Naive thymus-derived CD4-positive, alpha-beta T cell (primary cell): ENCODE measurements around the gene MANF. TPM values are rescaled to one million over a fixed set of nuclear protein-coding genes. Genes with fewer than 3 reads are reported as not detected.
A peak's percentile ranks its signal among the peaks of the same experiment; 100 is the strongest.

Source experiments
- ATAC-seq: fragments of 150-1000 bp; cut with Tn5 transposase; 2 replicates; pipeline ENCODE4 v1.10.0; 2021; ENCODE audit warnings: mild to moderate bottlenecking, moderate library complexity
- CTCF ChIA-PET: fragments of 350-600 bp; sonication (Branson Sonifier 250); formaldehyde crosslinking; loops from one replicate; lab custom pipeline; 2021; ENCODE audit warnings: antibody characterized with exemption; lab: Charles Lee
- POLR2A ChIA-PET: fragments of 350-600 bp; sonication (Branson Sonifier 250); formaldehyde crosslinking; loops from one replicate; lab custom pipeline; 2021; ENCODE audit warnings: antibody characterized with exemption, inconsistent platforms; lab: Charles Lee
- DNase-seq, 9 donors: peaks; one replicate each; pipeline versions ENCODE4 v3.0.0 to v3.0.0-alpha.2; 2020 to 2022; ENCODE audit warnings: mixed read lengths in 1 of 9
- H3K27ac ChIP-seq: one replicate; pipeline ENCODE4 v1.7.0; 2013; ENCODE audit warnings: mild to moderate bottlenecking, low read depth, low read length, moderate library complexity
- H3K27me3 ChIP-seq, 2 donors: one replicate each; pipeline ENCODE4 v1.7.0; 2013; ENCODE audit warnings: low read length in 2 of 2, mild to moderate bottlenecking in 2 of 2, moderate library complexity in 2 of 2; ENCODE audit not compliant: control insufficient read depth in 2 of 2, insufficient read depth in 2 of 2
- H3K36me3 ChIP-seq, 3 experiments: 1 replicate in 2 of 3; 2 replicates in 1 of 3; pipeline ENCODE4 v1.7.0; 2013; ENCODE audit warnings: low read length in 3 of 3, mild to moderate bottlenecking in 3 of 3, moderate library complexity in 1 of 3; ENCODE audit not compliant: insufficient read depth in 3 of 3, control insufficient read depth in 2 of 3
- H3K4me1 ChIP-seq, 2 donors: one replicate each; pipeline ENCODE4 v1.7.0; 2013; ENCODE audit warnings: low read length in 2 of 2, mild to moderate bottlenecking in 2 of 2, moderate library complexity in 1 of 2; ENCODE audit not compliant: control insufficient read depth in 2 of 2, insufficient read depth in 2 of 2
- H3K4me3 ChIP-seq: 2 replicates; pipeline ENCODE4 v1.7.0; 2013; ENCODE audit warnings: mild to moderate bottlenecking, low read length
- H3K9me3 ChIP-seq, 3 experiments: 1 replicate in 2 of 3; 2 replicates in 1 of 3; pipeline ENCODE4 v1.7.0; 2013; ENCODE audit warnings: low read length in 3 of 3; ENCODE audit not compliant: control insufficient read depth in 2 of 3
- H3K27ac Mint-ChIP-seq, 9 donors: one replicate each; pipeline ENCODE4 v1.8.0; 2020 to 2022; ENCODE audit warnings: mixed read lengths in 9 of 9, mild to moderate bottlenecking in 8 of 9, moderate library complexity in 5 of 9, inconsistent platforms in 2 of 9
- H3K27me3 Mint-ChIP-seq, 5 donors: one replicate each; pipeline ENCODE4 v1.8.0; 2021 to 2022; ENCODE audit warnings: mixed read lengths in 5 of 5, mild to moderate bottlenecking in 1 of 5
- H3K36me3 Mint-ChIP-seq, 5 donors: one replicate each; pipeline ENCODE4 v1.8.0; 2020 to 2022; ENCODE audit warnings: mixed read lengths in 5 of 5, mild to moderate bottlenecking in 3 of 5, inconsistent platforms in 1 of 5
- H3K4me1 Mint-ChIP-seq, 7 donors: one replicate each; pipeline ENCODE4 v1.8.0; 2020 to 2022; ENCODE audit warnings: mixed read lengths in 7 of 7, mild to moderate bottlenecking in 3 of 7, inconsistent platforms in 1 of 7
- H3K4me3 Mint-ChIP-seq, 10 donors: one replicate each; pipeline ENCODE4 v1.8.0; 2020 to 2022; ENCODE audit warnings: mild to moderate bottlenecking in 10 of 10, mixed read lengths in 10 of 10, moderate library complexity in 6 of 10, inconsistent platforms in 2 of 10
- H3K9me3 Mint-ChIP-seq, 11 donors: one replicate each; pipeline ENCODE4 v1.8.0; 2020 to 2022; ENCODE audit warnings: mixed read lengths in 11 of 11, mild to moderate bottlenecking in 4 of 11, inconsistent platforms in 1 of 11, moderate library complexity in 1 of 11
- intact Hi-C, 2 donors: fragments of 100-400 bp; cut with micrococcal nuclease; formaldehyde crosslinking; loops; one replicate each; pipeline ENCODE4 v1.15.1; 2023
- polyA plus RNA-seq, 2 donors: library from polyadenylated mRNA; unstranded; fragments of 300-500 nt; fragmentation: Illumina TruSeq; gene quantifications; one replicate each; pipeline ENCODE4 v1.2.3, GENCODE V29; 2021
- total RNA-seq, 6 experiments: library from RNA in 5 of 6; stranded (reverse) in 5 of 6; gene quantifications; 1 replicate in 5 of 6; 2 replicates in 1 of 6; pipeline ENCODE4 v1.2.3 and lab custom pipeline; 2021 to 2026

Gene MANF
- total and polyA plus RNA-seq, 7 experiments from 2014 or later: 28.2 to 182 (median 48.4) TPM

- DNase-seq (no peak), ATAC-seq (no peak)
- Mint-ChIP-seq H3K36me3 (no peaks in the 10 kb centered on the region), H3K4me1 (peaks cover 8 to 22% (median 20%) of the 10 kb centered on the region in 7 donors), H3K9me3 (no peaks in the 10 kb centered on the region), H3K27ac (peak overlapping the region in 4 of 9 donors; percentile 12 to 76 (median 38)), H3K4me3 (no peak overlapping the region), H3K27me3 (no peaks in the 10 kb centered on the region)
- Histone ChIP-seq H3K27ac (no peak overlapping the region), H3K4me1 (peaks cover 0 to 13% of the 10 kb centered on the region in 2 donors), H3K9me3 (no peaks in the 10 kb centered on the region), H3K36me3 (no peaks in the 10 kb centered on the region), H3K4me3 (no peak overlapping the region), H3K27me3 (no peaks in the 10 kb centered on the region)
- ChIA-PET CTCF (interaction anchor here (1.0 to 1.2 kb wide), 2 partner anchors 406 to 762 kb away, joined by 3 to 5 read pairs; no protein-coding TSS in a partner anchor), POLR2A (interaction anchor here (0.8 to 1.6 kb wide), 4 partner anchors 11 to 762 kb away, joined by 3 to 6 read pairs (median 3); partner anchors contain the start of gene MAPKAPK3)
- intact Hi-C loops: no loop called here
Observed at GRCh38 chr3:51378065-51378464, 7.0 kb upstream of the MANF start.

DNA sequence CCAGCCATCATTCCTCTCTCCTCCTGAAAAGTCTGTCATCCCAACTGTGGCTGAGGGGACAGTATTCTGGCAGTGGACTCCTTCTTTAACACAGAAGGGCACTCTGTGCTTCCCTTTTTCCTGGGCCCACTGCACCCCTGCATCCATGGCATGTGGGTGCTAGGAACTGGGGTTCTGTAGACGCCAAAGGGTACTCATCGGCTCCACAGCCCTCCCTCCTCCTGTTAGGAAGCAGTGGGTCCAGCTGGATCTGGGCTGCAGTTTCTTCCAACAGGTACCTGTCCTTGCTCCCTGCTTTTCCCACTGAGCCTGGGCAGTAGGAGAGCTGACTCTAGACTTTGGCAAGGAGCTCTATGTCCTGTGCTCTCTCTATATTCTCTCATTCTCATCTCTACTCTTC, 6.4 kb upstream of the MANF start:
- H3K27ac ChIP-seq: no peak overlapping the region
- POLR2A ChIA-PET: interaction anchor here (1.1 to 1.2 kb wide), 2 partner anchors 11 to 13 kb away, joined by 3 read pairs; no protein-coding TSS in a partner anchor
- H3K4me3 Mint-ChIP-seq: peak overlapping the region in 6 of 10 donors; percentile 15 to 73 (median 40)
- H3K27me3 Mint-ChIP-seq: no peaks in the 10 kb centered on the region
- DNase-seq (peak in 1 of 9 donors; percentile 6), ATAC-seq (no peak)
- no peaks in the 10 kb centered on the region for H3K9me3 ChIP-seq
- intact Hi-C loops: no loop called here
- H3K27me3 ChIP-seq: no peaks in the 10 kb centered on the region
- H3K4me1 ChIP-seq: peaks cover 4 to 18% of the 10 kb centered on the region in 2 donors
- peaks cover 11 to 29% (median 21%) of the 10 kb centered on the region in 7 donors for H3K4me1 Mint-ChIP-seq
- H3K36me3 Mint-ChIP-seq: peaks cover 0 to 3% (median 0%) of the 10 kb centered on the region in 5 donors
- H3K27ac Mint-ChIP-seq: peak overlapping the region in 8 of 9 donors; percentile 20 to 76 (median 56)
- H3K4me3 ChIP-seq: no peak overlapping the region
- no peaks in the 10 kb centered on the region for H3K36me3 ChIP-seq
- CTCF ChIA-PET: interaction anchor here (0.7 to 2.2 kb wide), 3 partner anchors 11 to 407 kb away, joined by 3 to 7 read pairs (median 3); no protein-coding TSS in a partner anchor
- no peaks in the 10 kb centered on the region for H3K9me3 Mint-ChIP-seq

DNA sequence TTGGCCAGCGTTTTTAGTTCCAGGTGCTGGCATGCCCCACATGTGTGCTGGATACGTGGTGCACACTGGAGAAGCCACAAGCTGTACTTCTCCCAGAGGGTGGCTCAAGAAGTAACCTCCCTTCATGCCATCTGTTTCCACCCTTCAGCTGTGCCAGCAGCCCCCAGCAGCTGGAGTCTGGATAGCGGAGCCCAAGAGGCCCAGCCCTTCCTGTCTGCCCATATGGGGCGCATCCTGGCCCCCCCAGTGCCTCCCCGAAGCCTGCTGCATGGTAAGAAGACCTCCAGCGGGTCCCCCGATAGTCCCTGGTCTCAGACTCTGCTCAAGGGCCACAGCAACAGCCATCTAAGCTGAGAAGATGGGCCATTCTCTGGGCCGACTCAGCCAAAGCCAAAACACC, 5.8 kb upstream of the MANF start:
- H3K9me3 Mint-ChIP-seq: no peaks in the 10 kb centered on the region
- peaks cover 16 to 34% (median 26%) of the 10 kb centered on the region in 7 donors for H3K4me1 Mint-ChIP-seq
- peak overlapping the region in 7 of 10 donors; percentile 15 to 73 (median 42) for H3K4me3 Mint-ChIP-seq
- ATAC-seq (peak; percentile 36), DNase-seq (peak in 1 of 9 donors; percentile 15)
- Histone ChIP-seq H3K36me3 (peaks cover 0 to under 1% (median 0%) of the 10 kb centered on the region in 3 experiments), H3K27ac (no peak overlapping the region), H3K4me3 (no peak overlapping the region), H3K27me3 (no peaks in the 10 kb centered on the region), H3K9me3 (no peaks in the 10 kb centered on the region), H3K4me1 (peaks cover 8 to 22% of the 10 kb centered on the region in 2 donors)
- H3K27ac Mint-ChIP-seq: peak overlapping the region in 7 of 9 donors; percentile 22 to 86 (median 56)
- CTCF ChIA-PET: interaction anchor here (1.0 to 2.2 kb wide), 2 partner anchors 10 to 407 kb away, joined by 3 to 7 read pairs; no protein-coding TSS in a partner anchor
- intact Hi-C loops: no loop called here
- POLR2A ChIA-PET: interaction anchor here (1.2 kb wide), 1 partner anchor 13 kb away, joined by 3 read pairs; no protein-coding TSS in a partner anchor
- H3K36me3 Mint-ChIP-seq: peaks cover 0 to 6% (median 0%) of the 10 kb centered on the region in 5 donors
- no peaks in the 10 kb centered on the region for H3K27me3 Mint-ChIP-seq

DNA sequence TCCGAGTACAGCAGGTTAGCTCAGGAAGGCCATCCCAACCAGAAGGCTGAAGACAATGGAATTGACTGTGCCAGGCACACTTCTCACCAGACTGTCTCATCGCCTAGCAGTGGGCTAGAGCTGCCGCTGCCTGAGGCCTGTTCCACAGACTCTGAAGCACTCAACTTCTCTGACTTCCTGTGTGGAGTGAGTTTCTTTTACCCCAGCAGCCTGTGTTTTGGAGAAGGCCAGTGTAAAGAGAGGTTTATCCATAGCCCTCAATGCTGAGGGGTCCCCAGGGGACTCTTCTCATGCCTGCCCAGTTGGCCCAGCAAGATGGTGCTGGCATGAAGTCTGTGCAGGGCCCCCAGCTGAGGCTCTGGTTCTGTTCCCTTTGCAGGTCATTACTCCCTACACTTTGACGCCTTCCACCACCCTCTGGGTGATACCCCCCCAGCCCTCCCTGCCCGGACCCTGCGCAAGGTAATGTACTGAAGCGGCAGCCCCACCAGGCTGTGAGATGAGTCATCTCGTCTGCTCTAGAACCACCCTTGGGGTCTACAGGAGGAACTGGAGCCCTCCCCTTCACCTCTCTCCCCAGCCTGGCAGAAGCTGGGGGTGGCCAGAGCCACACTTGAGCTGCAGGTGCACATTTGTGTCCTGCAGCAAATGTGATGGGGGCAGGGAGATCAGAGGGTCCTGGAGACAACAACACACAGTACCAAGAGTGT, 5.2 kb upstream of the MANF start:
- Mint-ChIP-seq H3K36me3 (peaks cover 0 to 9% (median 0%) of the 10 kb centered on the region in 5 donors), H3K27me3 (no peaks in the 10 kb centered on the region), H3K9me3 (no peaks in the 10 kb centered on the region), H3K4me1 (peaks cover 16 to 34% (median 31%) of the 10 kb centered on the region in 7 donors), H3K4me3 (peak overlapping the region in 3 of 10 donors; percentile 38 to 73 (median 42)), H3K27ac (peak overlapping the region in 7 of 9 donors; percentile 14 to 76 (median 55))
- no peaks in the 10 kb centered on the region for H3K27me3 ChIP-seq
- no peaks in the 10 kb centered on the region for H3K9me3 ChIP-seq
- H3K4me1 ChIP-seq: peaks cover 8 to 22% of the 10 kb centered on the region in 2 donors
- intact Hi-C loops: loop anchor here in 1 of 2 donors (10.0 kb wide), 2 partner anchors 1665 to 1965 kb away; partner anchors contain the start of genes DCP1A and SFMBT1
- H3K4me3 ChIP-seq: no peak overlapping the region
- ATAC-seq (no peak), DNase-seq (peak in 1 of 9 donors; percentile 14)
- POLR2A ChIA-PET: no interaction called here
- peaks cover 0 to 5% (median 0%) of the 10 kb centered on the region in 3 experiments for H3K36me3 ChIP-seq
- CTCF ChIA-PET: interaction anchor here (1.1 to 2.2 kb wide), 2 partner anchors 9 to 10 kb away, joined by 3 to 7 read pairs; no protein-coding TSS in a partner anchor
- H3K27ac ChIP-seq: no peak overlapping the region

DNA sequence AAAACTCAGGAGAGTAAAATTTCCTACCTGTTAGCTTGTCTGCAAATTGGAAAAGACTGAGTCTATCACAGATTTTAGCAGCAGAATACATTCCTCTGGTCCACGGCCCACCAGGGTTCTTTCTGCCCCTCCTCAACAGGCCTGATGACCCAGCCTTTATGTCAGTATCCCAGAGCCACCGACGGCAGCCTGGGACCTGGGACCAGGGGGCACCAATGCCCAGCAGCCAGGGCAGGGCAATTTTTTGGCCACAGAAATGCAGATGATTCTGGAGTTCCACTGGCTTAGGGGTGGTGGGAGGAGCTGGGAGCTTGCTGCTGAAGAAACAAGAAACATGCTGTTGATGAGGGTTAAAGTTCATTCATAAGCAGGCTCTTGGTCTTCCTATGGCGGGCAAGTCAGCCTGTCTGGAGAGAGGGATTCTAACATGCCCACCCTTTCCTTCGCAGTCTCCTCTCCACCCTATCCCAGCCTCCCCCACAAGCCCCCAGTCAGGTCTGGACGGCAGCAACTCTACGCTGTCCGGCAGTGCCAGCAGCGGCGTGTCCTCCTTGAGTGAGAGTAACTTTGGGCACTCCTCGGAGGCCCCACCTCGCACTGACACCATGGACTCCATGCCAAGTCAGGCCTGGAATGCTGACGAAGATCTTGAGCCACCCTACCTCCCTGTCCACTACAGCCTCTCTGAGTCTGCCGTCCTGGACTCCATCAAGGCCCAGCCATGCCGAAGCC, 4.3 kb upstream of the MANF start:
- Mint-ChIP-seq H3K27me3 (no peaks in the 10 kb centered on the region), H3K9me3 (no peaks in the 10 kb centered on the region), H3K27ac (no peak overlapping the region), H3K4me3 (no peak overlapping the region), H3K4me1 (peaks cover 17 to 38% (median 36%) of the 10 kb centered on the region in 7 donors), H3K36me3 (peaks cover 0 to 15% (median 0%) of the 10 kb centered on the region in 5 donors)
- Histone ChIP-seq H3K36me3 (peaks cover 0 to 5% (median 0%) of the 10 kb centered on the region in 3 experiments), H3K27me3 (no peaks in the 10 kb centered on the region), H3K4me1 (peaks cover 9 to 25% of the 10 kb centered on the region in 2 donors), H3K4me3 (no peak overlapping the region), H3K9me3 (no peaks in the 10 kb centered on the region), H3K27ac (no peak overlapping the region)
- ATAC-seq: no peak
- POLR2A ChIA-PET: no interaction called here
- no peak for DNase-seq
- CTCF ChIA-PET: interaction anchor here (1.1 to 2.2 kb wide), 2 partner anchors 9 to 10 kb away, joined by 3 to 7 read pairs; no protein-coding TSS in a partner anchor
- intact Hi-C loops: loop anchor here in 1 of 2 donors (10.0 kb wide), 2 partner anchors 1664 to 1964 kb away; partner anchors contain the start of genes DCP1A and SFMBT1

GRCh38 chr3:51381333-51381705, 3.8 kb upstream of the MANF start:
- Mint-ChIP-seq H3K27me3 (no peaks in the 10 kb centered on the region), H3K36me3 (peaks cover 0 to 19% (median 0%) of the 10 kb centered on the region in 5 donors), H3K4me3 (no peak overlapping the region), H3K9me3 (no peaks in the 10 kb centered on the region), H3K27ac (no peak overlapping the region), H3K4me1 (peaks cover 22 to 43% (median 41%) of the 10 kb centered on the region in 7 donors)
- DNase-seq (no peak), ATAC-seq (no peak)
- ChIA-PET POLR2A (no interaction called here), CTCF (no interaction called here)
- intact Hi-C loops: loop anchor here in 1 of 2 donors (10.0 kb wide), 2 partner anchors 1663 to 1963 kb away; partner anchors contain the start of genes DCP1A and SFMBT1
- H3K4me3 ChIP-seq: no peak overlapping the region
- H3K9me3 ChIP-seq: no peaks in the 10 kb centered on the region
- H3K27me3 ChIP-seq: no peaks in the 10 kb centered on the region
- H3K27ac ChIP-seq: no peak overlapping the region
- H3K36me3 ChIP-seq: peaks cover 0 to 5% (median 0%) of the 10 kb centered on the region in 3 experiments
- peaks cover 15 to 30% of the 10 kb centered on the region in 2 donors for H3K4me1 ChIP-seq
